Body of pancreas (tissue), 4 donors: ENCODE data around the gene ADAMTSL1.

ENCODE experiments used
- CTCF ChIP-seq, 7 experiments: fragments of 450-650 bp in 4 of 7; fragments of 200-600 bp in 3 of 7; sonication (generic) in 3 of 7; IDR thresholded peaks; one replicate each; pipeline ENCODE4 v1.5.1; 2016 to 2019; ENCODE audit warnings: antibody characterized with exemption in 7 of 7
- POLR2A ChIP-seq, 3 donors: fragments of 450-650 bp; IDR thresholded peaks; one replicate each; pipeline ENCODE4 v1.6.1; 2016; ENCODE audit warnings: antibody characterized with exemption in 3 of 3, mild to moderate bottlenecking in 2 of 3

- TF ChIP-seq CTCF (IDR thresholded peaks at IDR 0.05) (no peak), POLR2A (IDR thresholded peaks at IDR 0.05) (no peak)
Observed at GRCh38 chr9:18684593-18685317, 210.8 kb downstream of the ADAMTSL1 start.
